ENCODE results near the gene TLR10. TPM values are rescaled to one million over a fixed set of nuclear protein-coding genes. Genes with fewer than 3 reads are reported as not detected.

Gene TLR10
- total RNA-seq, 1 experiment from 2014 or later, result 0.30 TPM

GRCh38 chr4:38784141-38784540 lies 1.4 kb upstream of the TLR10 start (continued):
- TF ChIP-seq ZBTB33 (IDR thresholded peaks at IDR 0.05; ENCODE audit: extremely low read depth, insufficient replicate concordance, low read length), result no peak
- TF ChIP-seq REST (IDR thresholded peaks at IDR 0.05; ENCODE audit: low read depth), result no peak

GRCh38 chr4:38783109-38783460 lies 295 bp upstream of the TLR10 start:
- no peak overlapping the region for H3K9ac ChIP-seq (ENCODE audit: low read length)
- H3K9me2 ChIP-seq (ENCODE audit: insufficient read depth), result no peaks in the 10 kb centered on the region
- H3K4me2 ChIP-seq (ENCODE audit: low read length), result no peak overlapping the region
- no peak overlapping the region for H3K4me3 ChIP-seq (replicated peaks in 1 of 2; ENCODE audit: low read depth in 1 of 2, low read length in 2 of 2)
- DNase-seq (ENCODE audit: low read depth, low spot score) (no peak), ATAC-seq (peak; percentile 30; the same call in 1 of the 2 replicates)
- H4K20me1 ChIP-seq (ENCODE audit: insufficient read depth), result no peaks in the 10 kb centered on the region
- intact Hi-C loops (cut with micrococcal nuclease), result no loop called here
- no peaks in the 10 kb centered on the region for H3K9me3 ChIP-seq (ENCODE audit: control insufficient read depth in 1 of 2, insufficient read depth in 1 of 2, low read depth in 1 of 2, low read length in 2 of 2)
- H3K27ac ChIP-seq (ENCODE audit: low read depth, low read length), result no peak overlapping the region
- BruUV-seq (replicated peaks), result no TSS peak
- no peaks in the 10 kb centered on the region for H3K36me3 ChIP-seq (ENCODE audit: control insufficient read depth in 1 of 2, insufficient read depth in 2 of 2, low read length in 2 of 2)
- RAD21 ChIA-PET (ENCODE audit: low non-redundant PET in 1 of 2, low total read pairs in 2 of 2, uncharacterized antibody in 2 of 2, unreplicated experiment in 2 of 2), result interaction anchor here (1.0 to 1.2 kb wide), 2 partner anchors 24 to 603 kb away, joined by 3 to 4 read pairs; no protein-coding TSS in a partner anchor
- no peaks in the 10 kb centered on the region for H3K79me2 ChIP-seq (ENCODE audit: insufficient read depth, low read length)
- no peak overlapping the region for H2AFZ ChIP-seq (ENCODE audit: low read depth, low read length, poor library complexity, severe bottlenecking)
- no peaks in the 10 kb centered on the region for H3K4me1 ChIP-seq (ENCODE audit: control insufficient read depth in 1 of 2, insufficient read depth in 2 of 2, low read length in 2 of 2)
- no peaks in the 10 kb centered on the region for H3K27me3 ChIP-seq (ENCODE audit: insufficient read depth, low read length)
- POLR2A ChIA-PET, result interaction anchor here (2.0 kb wide), 1 partner anchor 21 kb away, joined by 4 read pairs; the partner anchor contains the start of gene TLR1
- CTCF ChIA-PET, result interaction anchor here (0.7 to 3.4 kb wide), 10 partner anchors 9 to 603 kb away, joined by 3 to 35 read pairs (median 4); no protein-coding TSS in a partner anchor
- TF ChIP-seq CTCF (IDR thresholded peaks at IDR 0.05 in 2 of 3, conservative IDR thresholded peaks at IDR 0.05 in 1 of 3; ENCODE audit: borderline replicate concordance in 1 of 3, insufficient read depth in 1 of 3, low read depth in 2 of 3, low read length in 2 of 3) (0 out of 6 replicates have a peak, but pooled peaks of 1 of the 3 experiments have one; percentile 0), CEBPB (IDR thresholded peaks at IDR 0.05; ENCODE audit: low read depth) (no peak)
